Left colon (tissue), 2 donors: Measurements from ENCODE around the gene ADAMTS1. TPM values are rescaled to one million over a fixed set of nuclear protein-coding genes. Genes with fewer than 3 reads are reported as not detected.

Source experiments
- ATAC-seq: fragments of 200-7000 bp; cut with Tn5 transposase; one replicate; pipeline ENCODE4 v1.9.1; 2020; ENCODE audit warnings: mild to moderate bottlenecking, moderate library complexity
- DNase-seq, 2 donors: peaks; one replicate each; pipeline ENCODE4 v3.0.0-alpha.2; 2020
- intact Hi-C, 2 donors: fragments of 100-400 bp; cut with DNase I in 1 of 2; cut with micrococcal nuclease in 1 of 2; formaldehyde crosslinking; loops; one replicate each; pipeline versions ENCODE4 v1.11.2 to v1.14.0; 2022; cut with DNase I, micrococcal nuclease
- total RNA-seq, 2 donors: library from RNA; stranded (reverse); fragmentation: NEBNext Ultra II Directional; extraction: Animal tissue kit (Norgen Biotek cat#: 25700); gene quantifications; one replicate each; pipeline ENCODE4 v1.2.1, GENCODE V29; 2021
- donor health status: DM: no; HTN: no; CAD: no.
- donor health status: DM: yes; HTN: yes; CAD: no.

The ADAMTS1 gene
- total RNA-seq, 2 donors from 2014 or later: 12.6 to 20.6 TPM

- ATAC-seq: no peak
- DNase-seq: no peak
- intact Hi-C loops: no loop called here
Measured at GRCh38 chr21:26832546-26832945, 12.7 kb downstream of the ADAMTS1 start.

- intact Hi-C loops: no loop called here
- ATAC-seq: no peak
- DNase-seq: no peak
Measured at GRCh38 chr21:26826801-26827200, 18.4 kb downstream of the ADAMTS1 start.

- intact Hi-C loops: no loop called here
- DNase-seq (no peak), ATAC-seq (no peak)
Measured at GRCh38 chr21:26820509-26820908, 24.7 kb downstream of the ADAMTS1 start.

- DNase-seq: no peak
- intact Hi-C loops: no loop called here
Measured at GRCh38 chr21:26819740-26820324, 25.4 kb downstream of the ADAMTS1 start.

GRCh38 chr21:26818906-26819305, 26.3 kb downstream of the ADAMTS1 start:
- ATAC-seq (no peak), DNase-seq (no peak)
- intact Hi-C loops: no loop called here

More at GRCh38 chr21:26819740-26820324, 25.4 kb downstream of the ADAMTS1 start:
- no peak for ATAC-seq

GRCh38 chr21:26815197-26815596, 30.0 kb downstream of the ADAMTS1 start:
- ATAC-seq: no peak
- intact Hi-C loops: no loop called here
- DNase-seq: no peak

- DNase-seq (no peak), ATAC-seq (no peak)
- intact Hi-C loops: no loop called here
Measured at GRCh38 chr21:26814386-26814785, 30.8 kb downstream of the ADAMTS1 start.

GRCh38 chr21:26813426-26813998, 31.7 kb downstream of the ADAMTS1 start:
- ATAC-seq: no peak
- DNase-seq: no peak
- intact Hi-C loops: no loop called here

GRCh38 chr21:26812173-26812572, 33.0 kb downstream of the ADAMTS1 start:
- no peak for DNase-seq
- ATAC-seq: no peak
- intact Hi-C loops: no loop called here

- ATAC-seq (no peak), DNase-seq (no peak)
- intact Hi-C loops: no loop called here
Measured at GRCh38 chr21:26811482-26811881, 33.7 kb downstream of the ADAMTS1 start.

GRCh38 chr21:26810676-26811415, 34.4 kb downstream of the ADAMTS1 start:
- intact Hi-C loops: no loop called here
- DNase-seq (no peak), ATAC-seq (no peak)

GRCh38 chr21:26810266-26810665, 34.9 kb downstream of the ADAMTS1 start:
- intact Hi-C loops: no loop called here
- DNase-seq (no peak), ATAC-seq (no peak)

GRCh38 chr21:26809745-26810144, 35.5 kb downstream of the ADAMTS1 start:
- DNase-seq: no peak
- intact Hi-C loops: no loop called here
- ATAC-seq: no peak

- intact Hi-C loops: no loop called here
- DNase-seq: no peak
- no peak for ATAC-seq
Measured at GRCh38 chr21:26806801-26807295, 38.4 kb downstream of the ADAMTS1 start.

GRCh38 chr21:26804895-26805609, 40.2 kb downstream of the ADAMTS1 start:
- intact Hi-C loops: no loop called here
- ATAC-seq (no peak), DNase-seq (no peak)

- ATAC-seq: no peak
- no peak for DNase-seq
- intact Hi-C loops: no loop called here
Measured at GRCh38 chr21:26801498-26801897, 43.7 kb downstream of the ADAMTS1 start.

GRCh38 chr21:26800970-26801431, 44.2 kb downstream of the ADAMTS1 start:
- ATAC-seq: no peak
- intact Hi-C loops: no loop called here
- no peak for DNase-seq

GRCh38 chr21:26800455-26800854, 44.8 kb downstream of the ADAMTS1 start:
- intact Hi-C loops: no loop called here
- DNase-seq (no peak), ATAC-seq (no peak)

GRCh38 chr21:26800001-26800400, 45.2 kb downstream of the ADAMTS1 start:
- intact Hi-C loops: no loop called here
- ATAC-seq: no peak
- no peak for DNase-seq
